ENCODE results near the gene DDX49.

Gene DDX49

GRCh38 chr19:18969931-18970659, 50.6 kb downstream of the DDX49 start:
- no peak for TF ChIP-seq POLR2A (IDR thresholded peaks at IDR 0.05; ENCODE audit: low read length)
- DNase-seq = no peak

GRCh38 chr19:18972301-18972811, 52.8 kb downstream of the DDX49 start:
- DNase-seq = no peak
- no peak for TF ChIP-seq POLR2A (IDR thresholded peaks at IDR 0.05; ENCODE audit: low read length)
- TF ChIP-seq GATA1 (IDR thresholded peaks at IDR 0.05; ENCODE audit: low read depth, low read length) = no peak

GRCh38 chr19:18972851-18973250, 53.3 kb downstream of the DDX49 start:
- DNase-seq = no peak
- TF ChIP-seq POLR2A (IDR thresholded peaks at IDR 0.05; ENCODE audit: low read length) (no peak), GATA1 (IDR thresholded peaks at IDR 0.05; ENCODE audit: low read depth, low read length) (no peak)

GRCh38 chr19:18975011-18975410, 55.5 kb downstream of the DDX49 start:
- TF ChIP-seq POLR2A (IDR thresholded peaks at IDR 0.05; ENCODE audit: low read length) = no peak
- no peak for TF ChIP-seq GATA1 (IDR thresholded peaks at IDR 0.05; ENCODE audit: low read depth, low read length)
- DNase-seq = no peak

GRCh38 chr19:18975869-18976268, 56.4 kb downstream of the DDX49 start:
- TF ChIP-seq GATA1 (IDR thresholded peaks at IDR 0.05; ENCODE audit: low read depth, low read length) (no peak), POLR2A (IDR thresholded peaks at IDR 0.05; ENCODE audit: low read length) (no peak)
- no peak for DNase-seq

Measured in erythroblast (primary cell).